Globus pallidus (tissue), 1 donor: ENCODE measurements around the gene HOXC12.

Source experiments
- DNase-seq: peaks from one replicate; pipeline ENCODE4 v3.0.0-alpha.2; 2015; ENCODE audit warnings: low spot score

Gene HOXC12

DNA sequence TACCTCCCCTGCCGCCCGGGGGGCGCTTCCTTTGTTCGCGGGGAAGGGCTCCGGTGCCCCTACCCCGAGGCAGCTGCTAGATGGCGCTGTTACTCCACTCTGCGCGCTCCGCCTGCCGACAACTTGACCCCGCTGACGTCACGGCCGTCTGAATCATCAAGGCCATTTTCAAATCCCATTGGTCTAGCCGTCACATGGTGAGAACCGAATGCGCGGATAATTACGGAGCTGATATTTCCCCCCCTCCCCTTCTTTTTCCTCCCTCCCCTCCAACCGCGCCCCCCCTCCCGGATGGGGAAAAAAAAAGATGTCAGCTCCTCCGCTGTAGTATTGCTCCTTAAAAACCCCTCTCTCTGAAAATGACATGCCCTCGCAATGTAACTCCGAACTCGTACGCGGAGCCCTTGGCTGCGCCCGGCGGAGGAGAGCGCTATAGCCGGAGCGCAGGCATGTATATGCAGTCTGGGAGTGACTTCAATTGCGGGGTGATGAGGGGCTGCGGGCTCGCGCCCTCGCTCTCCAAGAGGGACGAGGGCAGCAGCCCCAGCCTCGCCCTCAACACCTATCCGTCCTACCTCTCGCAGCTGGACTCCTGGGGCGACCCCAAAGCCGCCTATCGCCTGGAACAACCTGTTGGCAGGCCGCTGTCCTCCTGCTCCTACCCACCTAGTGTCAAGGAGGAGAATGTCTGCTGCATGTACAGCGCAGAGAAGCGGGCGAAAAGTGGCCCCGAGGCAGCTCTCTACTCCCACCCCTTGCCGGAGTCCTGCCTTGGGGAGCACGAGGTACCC is 30.4 kb downstream of the HOXC12 start, which contains the start of gene HOXC10:
TSS of gene HOXC10 (plus strand) at position 246 of the 791 bp plus-strand sequence. CDS start at position 360, 114 bp downstream.
- DNase-seq = peak; percentile 27

- DNase-seq = no peak
Measured at GRCh38 chr12:53985692-53985993, 30.9 kb downstream of the HOXC12 start.

DNA sequence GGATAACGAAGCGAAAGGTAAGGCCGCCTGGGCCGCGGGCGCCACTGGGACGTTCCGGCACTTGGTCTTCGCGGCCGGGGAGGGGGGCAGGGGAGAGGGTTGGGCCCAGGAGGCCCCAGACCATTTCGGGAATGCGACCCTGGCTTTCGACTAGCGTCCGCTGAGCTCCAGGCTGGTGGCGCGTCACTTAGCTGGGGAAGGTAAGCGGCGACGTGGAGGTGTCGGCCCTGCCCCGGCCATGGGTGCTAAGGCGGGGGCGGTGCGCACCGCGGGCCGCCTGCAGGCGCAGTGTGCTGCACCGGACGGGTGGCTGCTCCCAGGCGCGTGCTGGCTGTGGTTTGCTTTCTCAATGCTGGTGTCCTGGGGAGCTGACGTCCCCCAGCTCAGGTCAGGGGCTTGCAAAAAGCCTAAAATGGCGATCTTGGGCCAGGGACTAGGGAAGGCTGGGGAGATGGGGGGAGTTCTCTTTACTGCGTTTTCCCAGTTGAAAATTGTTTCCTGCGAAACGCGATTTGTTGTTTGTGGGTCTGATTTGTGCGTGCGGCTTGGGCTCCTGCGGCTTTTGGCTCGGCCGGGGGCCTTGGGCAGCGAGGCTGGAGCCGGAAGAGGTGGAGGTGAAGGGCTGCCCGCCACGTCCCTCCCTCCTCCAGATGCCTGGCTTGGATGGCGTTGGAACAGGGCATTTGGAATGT is 31.4 kb downstream of the HOXC12 start:
- no peak for DNase-seq

- no peak for DNase-seq
Measured at GRCh38 chr12:53986686-53987483, 32.2 kb downstream of the HOXC12 start.

GRCh38 chr12:53987787-53988230 is 33.1 kb downstream of the HOXC12 start:
- DNase-seq = no peak

DNA sequence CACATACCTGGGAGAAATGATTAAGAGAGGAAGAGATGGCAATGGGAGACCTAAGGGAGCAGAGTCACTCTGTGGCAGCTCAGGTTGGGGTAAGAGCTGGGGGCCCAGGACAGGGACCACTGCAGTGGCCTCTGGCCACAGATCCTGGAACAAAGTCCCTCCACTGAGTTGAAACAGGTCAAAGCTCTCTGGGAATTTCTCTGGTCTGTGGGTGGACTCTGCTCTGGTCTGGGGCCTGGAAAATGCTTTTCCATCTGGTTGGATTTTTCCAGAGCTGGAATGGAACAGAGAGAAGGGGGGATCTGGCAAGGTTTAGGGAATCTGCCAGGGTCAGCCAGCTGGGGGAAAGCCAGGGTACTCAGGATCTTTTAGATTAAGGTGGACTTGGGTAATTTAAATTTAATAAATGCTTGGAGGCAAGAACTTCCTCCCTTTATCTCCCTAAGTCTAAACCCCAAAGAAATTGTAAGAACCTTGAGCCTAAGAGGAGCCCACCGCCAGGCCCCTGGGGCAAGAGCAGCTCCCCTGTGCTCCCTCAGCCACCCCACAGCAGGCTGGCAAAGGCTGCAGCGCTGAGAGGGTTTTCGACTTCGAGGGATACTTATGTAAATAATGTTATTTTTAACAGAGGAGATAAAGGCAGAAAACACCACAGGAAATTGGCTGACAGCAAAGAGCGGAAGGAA is 34.0 kb downstream of the HOXC12 start:
- DNase-seq = no peak

- DNase-seq = peak; percentile 35
Measured at GRCh38 chr12:53989227-53990113, 34.8 kb downstream of the HOXC12 start.

GRCh38 chr12:53990311-53991076 is 35.8 kb downstream of the HOXC12 start:
- DNase-seq = no peak

DNA sequence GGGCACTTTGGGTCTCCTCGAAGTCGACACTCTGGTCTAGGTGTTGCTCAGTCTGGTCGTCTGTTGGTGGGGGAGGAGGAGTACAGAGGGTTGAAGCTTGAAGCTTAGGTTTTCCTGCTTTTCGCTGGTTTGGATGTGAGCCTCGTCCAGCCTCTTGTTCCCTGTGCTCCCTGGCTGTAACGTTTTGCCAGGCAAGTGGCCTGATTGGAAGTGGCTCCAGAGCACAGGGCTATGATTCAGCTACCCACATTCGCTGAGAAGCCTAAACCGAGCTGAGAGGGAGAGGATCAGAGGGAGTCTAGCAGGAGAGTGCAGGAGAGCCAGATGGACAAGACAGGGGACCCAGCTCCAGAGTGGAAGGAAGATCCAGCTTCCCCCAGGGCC is 36.4 kb downstream of the HOXC12 start:
- no peak for DNase-seq

DNA sequence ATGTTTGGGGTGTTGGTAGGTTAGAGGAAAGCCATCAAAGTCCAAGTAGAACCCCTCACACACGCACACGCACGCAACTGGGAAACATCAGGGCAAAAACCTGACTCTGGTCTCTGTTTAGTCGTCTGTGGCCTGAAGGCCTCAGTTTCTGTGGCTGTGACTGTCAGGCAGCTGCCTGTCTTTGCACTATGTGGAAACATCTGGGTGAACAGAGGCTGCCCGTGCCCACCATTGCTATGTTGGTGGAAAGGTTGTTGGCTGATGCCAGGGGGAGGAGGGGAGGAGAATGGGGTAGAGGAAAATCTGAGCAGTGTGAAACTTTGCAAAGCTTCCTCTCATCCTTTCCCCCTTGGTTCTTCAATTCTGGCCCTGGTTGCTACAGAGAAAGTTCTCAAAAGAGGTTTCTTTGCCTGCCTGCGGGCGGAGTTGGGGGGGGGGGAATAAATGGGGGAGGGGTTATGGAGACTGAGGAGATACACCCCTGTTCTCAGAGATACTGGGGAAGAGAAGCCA is 37.7 kb downstream of the HOXC12 start:
- no peak for DNase-seq

GRCh38 chr12:53993162-53994008 is 38.7 kb downstream of the HOXC12 start:
- no peak for DNase-seq

GRCh38 chr12:53994009-53994263 is 39.2 kb downstream of the HOXC12 start:
- DNase-seq = no peak

GRCh38 chr12:53994264-53995001 is 39.7 kb downstream of the HOXC12 start:
- no peak for DNase-seq

- no peak for DNase-seq
Measured at GRCh38 chr12:53995002-53995377, 40.3 kb downstream of the HOXC12 start.

- no peak for DNase-seq
Measured at GRCh38 chr12:53995378-53996239, 40.9 kb downstream of the HOXC12 start.

GRCh38 chr12:53996240-53997203 is 41.8 kb downstream of the HOXC12 start:
- no peak for DNase-seq
